Astrocyte (in vitro differentiated cells and primary cell): ENCODE data around the gene KIF21A.

ENCODE experiments used
- CTCF ChIP-seq: IDR thresholded peaks from 2 replicates; pipeline ENCODE4 v1.5.1; 2011; ENCODE audit warnings: low read depth, mild to moderate bottlenecking, inconsistent platforms, low read length, moderate library complexity; ENCODE audit not compliant: insufficient read depth
- EZH2 ChIP-seq: IDR thresholded peaks from 2 replicates; pipeline ENCODE4 v1.6.1; 2012; ENCODE audit warnings: mild to moderate bottlenecking, low read length, inconsistent platforms; ENCODE audit not compliant: insufficient read depth

GRCh38 chr12:39464976-39465695 lies 22.2 kb upstream of the KIF21A start:
- no peak for TF ChIP-seq CTCF
- no peak for TF ChIP-seq EZH2
